Astrocyte of the cerebellum (primary cell): ENCODE measurements around the gene CNOT6.

Experiments used
- DNase-seq: peaks from one replicate; pipeline ENCODE4 v3.0.0-alpha.2; 2011; ENCODE audit warnings: low read depth
- H3K4me3 ChIP-seq: 2 replicates; pipeline ENCODE4 v1.5.1; 2011; ENCODE audit warnings: mild to moderate bottlenecking, low read depth, low read length, moderate library complexity
- in situ Hi-C: cut with HindIII; loops from 2 replicates; pipeline ENCODE4 v1.10.0; 2017; ENCODE audit warnings: low sequenced_read_pairs
- TF ChIP-seq, protein P1 (sequence below): IDR thresholded peaks from 2 replicates; pipeline ENCODE4 v1.5.1; 2012; ENCODE audit warnings: low read length, low read depth, moderate library complexity, mild to moderate bottlenecking; ENCODE audit errors: missing control alignments

CNOT6 gene

GRCh38 chr5:180600554-180601041 is 106.4 kb downstream of the CNOT6 start:
- in situ Hi-C loops = no loop called here
- TF ChIP-seq, protein P1, sequence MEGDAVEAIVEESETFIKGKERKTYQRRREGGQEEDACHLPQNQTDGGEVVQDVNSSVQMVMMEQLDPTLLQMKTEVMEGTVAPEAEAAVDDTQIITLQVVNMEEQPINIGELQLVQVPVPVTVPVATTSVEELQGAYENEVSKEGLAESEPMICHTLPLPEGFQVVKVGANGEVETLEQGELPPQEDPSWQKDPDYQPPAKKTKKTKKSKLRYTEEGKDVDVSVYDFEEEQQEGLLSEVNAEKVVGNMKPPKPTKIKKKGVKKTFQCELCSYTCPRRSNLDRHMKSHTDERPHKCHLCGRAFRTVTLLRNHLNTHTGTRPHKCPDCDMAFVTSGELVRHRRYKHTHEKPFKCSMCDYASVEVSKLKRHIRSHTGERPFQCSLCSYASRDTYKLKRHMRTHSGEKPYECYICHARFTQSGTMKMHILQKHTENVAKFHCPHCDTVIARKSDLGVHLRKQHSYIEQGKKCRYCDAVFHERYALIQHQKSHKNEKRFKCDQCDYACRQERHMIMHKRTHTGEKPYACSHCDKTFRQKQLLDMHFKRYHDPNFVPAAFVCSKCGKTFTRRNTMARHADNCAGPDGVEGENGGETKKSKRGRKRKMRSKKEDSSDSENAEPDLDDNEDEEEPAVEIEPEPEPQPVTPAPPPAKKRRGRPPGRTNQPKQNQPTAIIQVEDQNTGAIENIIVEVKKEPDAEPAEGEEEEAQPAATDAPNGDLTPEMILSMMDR = no peak
- no peak for DNase-seq
- no peak overlapping the region for H3K4me3 ChIP-seq

DNA sequence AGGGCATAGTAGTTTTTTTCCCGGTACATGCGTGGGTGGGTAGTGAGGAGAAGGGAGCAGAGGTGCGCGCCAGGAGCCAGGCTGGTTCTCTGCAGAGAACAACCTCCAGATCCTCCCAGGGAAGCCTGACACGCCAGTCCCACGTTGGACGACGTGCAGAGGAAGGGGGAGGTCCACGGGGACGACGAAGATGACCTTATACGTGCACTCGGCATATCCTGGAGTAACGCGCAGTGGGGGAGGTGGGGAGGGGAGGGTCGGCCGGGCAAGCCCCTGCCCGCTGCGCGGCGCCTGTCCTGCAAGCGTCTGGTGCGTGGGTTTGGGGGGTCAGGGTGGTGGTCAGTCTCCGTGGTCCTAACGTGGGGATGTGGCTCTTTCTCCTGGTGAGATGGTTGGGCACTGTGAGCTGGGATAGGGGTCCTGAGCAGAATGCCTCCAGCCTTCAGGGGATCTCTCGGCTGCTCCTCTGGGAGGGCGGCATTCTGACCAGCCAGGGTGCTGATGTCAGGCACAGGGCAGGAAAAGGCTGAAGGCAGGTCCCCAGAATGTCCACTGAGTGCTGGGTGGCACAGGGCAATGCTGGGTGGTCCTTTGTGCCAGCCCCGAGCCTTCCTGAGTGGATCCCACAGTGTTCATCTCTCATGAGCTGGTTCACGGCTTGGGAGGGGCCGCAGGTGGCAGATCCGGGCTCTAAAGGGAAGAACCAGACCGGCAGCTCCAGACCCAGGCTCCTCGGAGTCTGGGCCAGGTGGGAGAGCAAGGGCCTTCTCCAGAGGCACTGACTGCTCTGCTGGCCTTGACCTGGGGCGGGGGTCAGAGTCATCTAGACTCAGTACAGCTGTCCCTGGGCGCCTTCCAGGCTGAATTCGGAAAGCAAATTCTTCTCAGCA is 107.7 kb downstream of the CNOT6 start:
- TF ChIP-seq, protein P1 = no peak
- in situ Hi-C loops = no loop called here
- H3K4me3 ChIP-seq = no peak overlapping the region
- no peak for DNase-seq

DNA sequence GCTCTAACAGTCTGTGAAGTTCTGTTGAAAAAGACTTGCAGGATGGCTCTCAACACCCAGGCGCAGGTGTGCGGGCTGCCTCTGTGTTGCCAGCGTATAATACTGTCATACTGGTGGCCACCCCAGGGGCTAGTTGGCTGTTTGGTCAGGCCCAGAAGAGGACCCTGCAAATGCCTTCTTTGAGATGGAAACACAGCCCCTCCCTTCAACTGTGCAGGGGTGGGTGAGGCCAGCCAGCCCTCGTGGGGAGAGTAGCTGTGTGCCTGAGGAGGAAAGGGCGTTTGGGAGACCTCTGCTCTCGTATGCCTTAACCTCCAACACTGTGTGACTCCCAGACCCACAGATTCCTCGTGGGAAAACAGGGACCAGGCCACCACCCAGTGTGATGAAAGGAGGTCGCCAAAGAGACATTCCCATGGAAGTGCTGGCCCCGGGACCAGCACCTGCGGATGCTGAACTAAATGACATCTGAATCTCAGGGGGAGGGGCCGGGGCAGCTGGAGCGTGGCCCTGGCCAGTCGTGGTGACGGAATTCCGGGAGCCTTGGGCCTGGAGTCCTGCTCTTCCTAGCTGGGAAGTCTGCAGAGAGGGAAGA is 108.4 kb downstream of the CNOT6 start:
- DNase-seq = no peak
- no peak overlapping the region for H3K4me3 ChIP-seq
- TF ChIP-seq, protein P1 = no peak
- in situ Hi-C loops = no loop called here

DNA sequence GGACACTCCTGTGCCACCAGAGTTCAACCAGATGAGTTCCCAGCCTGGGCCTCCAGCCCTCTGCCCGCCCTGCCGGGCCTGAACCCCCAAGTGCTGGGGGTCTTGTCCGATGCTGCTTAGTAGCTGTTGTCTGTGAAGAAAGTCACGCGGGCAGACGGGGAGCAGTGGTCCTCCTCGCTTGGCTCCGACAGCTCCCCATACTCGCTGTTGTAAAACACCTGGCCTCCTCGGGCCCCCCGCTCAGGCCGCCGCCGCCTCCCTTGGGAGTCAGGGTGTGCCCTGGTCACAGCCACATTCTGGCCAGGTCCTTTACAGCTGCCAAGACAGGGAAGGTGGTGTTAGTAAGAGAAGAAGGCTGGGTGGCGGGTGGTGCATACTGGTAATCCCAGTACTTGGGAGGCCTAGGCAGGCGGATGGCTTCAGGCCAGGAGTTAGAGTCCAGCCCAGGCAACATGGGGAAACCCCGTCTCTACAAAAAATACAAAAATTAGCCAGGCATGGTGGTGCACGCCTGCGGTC is 109.0 kb downstream of the CNOT6 start:
- TF ChIP-seq, protein P1 = no peak
- no peak overlapping the region for H3K4me3 ChIP-seq
- in situ Hi-C loops = no loop called here
- DNase-seq = no peak

GRCh38 chr5:180604271-180604670 is 110.1 kb downstream of the CNOT6 start:
- in situ Hi-C loops = no loop called here
- H3K4me3 ChIP-seq = no peak overlapping the region
- DNase-seq = no peak

More at GRCh38 chr5:180604271-180604670, 110.1 kb downstream of the CNOT6 start:
- TF ChIP-seq, protein P1 = no peak
